Renal cortex interstitium (tissue), 11 donors: ENCODE measurements around the gene EOGT. TPM values are rescaled to one million over a fixed set of nuclear protein-coding genes. Genes with fewer than 3 reads are reported as not detected.

Experiments used
- DNase-seq, 11 donors: peaks; one replicate each; pipeline ENCODE4 v3.0.0-alpha.2; 2013; ENCODE audit warnings: low read depth in 9 of 11, low spot score in 4 of 11; ENCODE audit errors: extremely low read depth in 1 of 11
- polyA plus RNA-seq, 3 donors: library from polyadenylated mRNA; unstranded; fragments of 120-200 nt; gene quantifications; one replicate each; pipeline ENCODE4 v1.2.1, GENCODE V29; 2013; ENCODE audit not compliant: insufficient read length in 3 of 3

EOGT gene
- polyA plus RNA-seq, 3 donors, result 10.9 to 13.3 (median 12.7) TPM

- DNase-seq, result no peak
These were observed 29.4 kb downstream of the EOGT start for GRCh38 chr3:68984011-68984530.

- no peak for DNase-seq
These were observed 35.9 kb downstream of the EOGT start for GRCh38 chr3:68977486-68978167.

GRCh38 chr3:68974711-68975110 lies 38.8 kb downstream of the EOGT start:
- no peak for DNase-seq

GRCh38 chr3:68973639-68974038 lies 39.8 kb downstream of the EOGT start:
- no peak for DNase-seq

GRCh38 chr3:68972358-68972979 lies 41.0 kb downstream of the EOGT start:
- DNase-seq, result peak; percentile 31 to 66 (median 50)

DNA sequence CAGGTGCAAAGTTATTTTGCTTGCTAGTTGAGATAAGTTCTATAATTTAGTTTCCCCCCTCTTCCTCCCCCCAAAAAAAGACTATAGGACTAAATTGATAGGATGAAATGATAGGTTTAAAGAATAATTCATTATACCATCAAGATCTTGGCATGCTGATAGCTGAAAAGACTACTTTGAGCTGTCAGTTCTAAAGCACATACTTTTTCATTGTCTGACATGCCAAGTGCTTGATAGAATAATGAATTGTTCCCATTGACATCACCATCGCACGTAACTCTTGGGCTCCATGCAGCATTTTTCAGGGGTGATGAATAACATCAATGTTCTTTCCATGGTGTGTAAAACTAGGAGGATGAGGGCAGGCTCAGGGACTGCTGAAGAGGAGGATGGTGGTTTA lies 48.8 kb downstream of the EOGT start:
- DNase-seq, result no peak

DNA sequence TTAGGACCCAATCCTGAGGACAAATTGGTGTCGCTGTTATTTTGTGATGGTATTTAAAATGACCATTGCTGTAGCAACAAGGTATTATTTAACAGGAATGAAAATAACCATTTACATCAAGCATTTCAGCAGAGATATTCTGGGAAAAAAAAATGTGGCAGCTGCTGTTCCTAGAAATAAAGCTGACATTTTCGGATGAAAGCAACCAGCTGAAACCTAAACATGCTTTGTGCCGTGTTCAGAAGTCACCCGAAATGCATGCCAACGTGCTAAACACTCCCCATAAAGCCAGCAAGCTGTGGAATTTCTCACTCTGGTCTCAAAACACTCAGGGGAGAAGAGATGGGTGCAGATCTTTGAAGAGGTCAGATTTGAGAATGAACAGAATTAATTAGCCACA lies 49.6 kb downstream of the EOGT start:
- DNase-seq, result no peak

GRCh38 chr3:68963376-68963775 lies 50.1 kb downstream of the EOGT start:
- no peak for DNase-seq

DNA sequence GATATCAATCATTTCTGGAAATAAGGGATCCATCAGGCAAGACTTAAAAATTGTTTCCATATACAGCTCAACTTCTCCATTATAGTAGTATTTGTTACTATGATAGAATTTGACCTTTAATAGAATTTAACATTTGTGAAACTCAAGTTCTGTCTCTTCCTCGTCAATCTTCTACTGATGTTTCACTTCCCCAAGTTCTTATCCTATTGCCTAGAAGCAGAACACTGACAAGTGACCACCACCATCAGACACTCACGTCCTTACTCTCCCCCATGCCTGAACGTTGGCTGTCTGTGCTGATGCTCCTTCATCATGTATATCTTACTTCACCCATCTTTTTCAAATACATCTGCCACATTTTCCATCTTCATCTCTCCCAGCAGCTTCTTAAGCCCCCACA lies 54.6 kb downstream of the EOGT start:
- DNase-seq, result no peak

DNA sequence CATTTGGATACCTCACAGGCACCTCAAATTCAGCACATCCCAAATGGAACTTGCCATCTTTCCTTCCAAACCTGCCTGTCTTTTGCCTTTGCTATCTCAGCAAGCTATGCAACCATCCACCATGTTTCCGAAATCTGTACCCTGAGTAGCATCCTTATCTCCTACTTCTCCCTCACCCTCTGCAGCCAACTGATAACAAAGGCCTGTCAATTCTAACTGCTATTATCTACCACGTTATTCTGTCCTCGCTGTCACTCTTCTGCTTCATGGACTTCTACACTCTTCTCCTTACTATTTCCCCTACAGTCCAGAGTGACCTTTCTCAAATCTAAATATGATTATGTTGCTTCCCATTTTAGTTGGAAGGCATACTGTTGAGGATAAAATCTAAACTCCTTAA lies 55.6 kb downstream of the EOGT start:
- no peak for DNase-seq

GRCh38 chr3:68953816-68954444 lies 59.6 kb downstream of the EOGT start:
- no peak for DNase-seq

GRCh38 chr3:68945225-68945624 lies 68.3 kb downstream of the EOGT start:
- no peak for DNase-seq

GRCh38 chr3:68943753-68944500 lies 69.6 kb downstream of the EOGT start:
- no peak for DNase-seq

- no peak for DNase-seq
These were observed 72.4 kb downstream of the EOGT start for GRCh38 chr3:68941055-68941454.

DNA sequence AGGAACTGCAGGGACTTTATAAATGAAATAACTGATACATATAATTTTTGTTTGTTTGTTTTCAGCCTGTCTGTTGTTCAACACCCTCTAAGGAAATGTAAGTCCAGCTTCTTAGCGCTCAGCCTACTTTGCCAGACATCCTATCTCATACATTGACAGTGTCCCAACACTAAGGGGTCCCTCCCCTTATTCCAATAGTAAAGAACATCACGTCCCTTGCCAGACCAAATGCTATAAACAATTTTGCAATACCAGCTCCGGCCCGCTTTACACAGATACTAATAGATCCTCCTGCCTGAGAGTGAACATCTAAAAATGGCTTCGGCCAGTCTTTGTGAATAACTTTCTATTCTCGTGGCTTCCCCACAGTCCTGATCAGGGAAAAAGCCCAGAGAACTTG lies 76.6 kb downstream of the EOGT start:
- DNase-seq, result no peak

- no peak for DNase-seq
These were observed 77.7 kb downstream of the EOGT start for GRCh38 chr3:68935778-68936177.

DNA sequence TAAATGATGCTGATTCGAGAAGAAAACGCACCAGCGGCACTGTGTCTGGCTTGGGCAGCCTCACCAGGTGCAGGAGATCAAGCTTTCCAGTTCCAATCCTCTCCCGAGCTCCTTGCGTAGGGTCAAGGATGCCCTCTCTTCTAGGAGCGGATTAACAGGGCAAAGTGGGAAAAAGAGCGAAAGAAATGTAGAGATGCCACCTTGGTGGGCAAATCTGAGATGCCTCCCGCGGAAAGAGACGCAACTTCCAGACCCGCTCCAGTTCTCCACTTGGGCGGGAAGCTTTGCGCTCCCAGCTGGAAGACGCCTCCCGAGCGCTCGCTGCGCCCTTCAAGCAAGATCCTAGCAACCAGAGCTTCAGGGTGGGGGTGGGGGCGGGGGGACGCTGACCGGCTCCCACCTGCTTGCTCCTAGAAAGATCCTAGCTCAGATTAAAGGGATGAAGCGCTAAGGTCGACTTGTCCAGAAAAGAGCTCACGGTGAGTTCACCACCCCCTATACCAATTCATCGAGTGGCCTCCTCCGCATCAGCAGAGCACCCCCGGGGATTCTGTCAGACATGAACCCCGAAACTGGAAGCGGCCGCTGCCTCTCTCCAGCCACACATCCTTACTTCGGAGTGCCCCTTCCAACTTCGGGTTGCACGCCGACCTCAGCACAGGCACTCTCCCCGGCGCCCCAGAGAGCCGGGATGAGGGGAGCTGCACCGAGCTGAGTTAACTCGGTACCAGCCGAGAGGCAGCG lies 81.9 kb downstream of the EOGT start:
- DNase-seq, result no peak
